Liver (tissue), 9 donors: ENCODE measurements around the gene C2CD2. TPM values are rescaled to one million over a fixed set of nuclear protein-coding genes. Genes with fewer than 3 reads are reported as not detected.

Experiments
- DNase-seq: peaks from one replicate; pipeline ENCODE4 v3.0.0-alpha.2; 2017; ENCODE audit warnings: low spot score
- H3K27ac ChIP-seq, 2 donors: one replicate each; pipeline ENCODE4 v1.7.0; 2013; ENCODE audit warnings: inconsistent platforms in 2 of 2, low read length in 2 of 2, control low read depth in 1 of 2, low read depth in 1 of 2, mild to moderate bottlenecking in 1 of 2
- H3K27me3 ChIP-seq, 4 donors: one replicate each; pipeline versions ENCODE4 v1.6.1 to v1.7.0; 2013; ENCODE audit warnings: low read length in 3 of 4, inconsistent platforms in 1 of 4, mild to moderate bottlenecking in 1 of 4, moderate library complexity in 1 of 4; ENCODE audit not compliant: control insufficient read depth in 4 of 4, insufficient read depth in 4 of 4
- H3K36me3 ChIP-seq, 4 donors: one replicate each; pipeline versions ENCODE4 v1.6.1 to v1.7.0; 2013; ENCODE audit warnings: low read length in 3 of 4, mild to moderate bottlenecking in 3 of 4, low read depth in 1 of 4, moderate library complexity in 1 of 4; ENCODE audit not compliant: control insufficient read depth in 4 of 4, insufficient read depth in 3 of 4
- H3K4me1 ChIP-seq, 4 donors: one replicate each; pipeline versions ENCODE4 v1.6.1 to v1.7.0; 2013; ENCODE audit warnings: low read length in 3 of 4, mild to moderate bottlenecking in 3 of 4, moderate library complexity in 1 of 4; ENCODE audit not compliant: control insufficient read depth in 4 of 4, insufficient read depth in 4 of 4
- H3K4me3 ChIP-seq, 3 donors: one replicate each; pipeline versions ENCODE4 v1.6.1 to v1.7.0; 2013; ENCODE audit warnings: low read length in 3 of 3, control low read depth in 1 of 3, low read depth in 1 of 3, mild to moderate bottlenecking in 1 of 3
- H3K9ac ChIP-seq, 2 donors: one replicate each; pipeline ENCODE4 v1.7.0; 2013; ENCODE audit warnings: low read length in 2 of 2, mild to moderate bottlenecking in 2 of 2, moderate library complexity in 2 of 2, control low read depth in 1 of 2, low read depth in 1 of 2
- H3K9me3 ChIP-seq, 4 donors: one replicate each; pipeline versions ENCODE4 v1.6.1 to v1.7.0; 2013; ENCODE audit warnings: low read length in 3 of 4; ENCODE audit not compliant: control insufficient read depth in 4 of 4
- ATF3 ChIP-seq: IDR thresholded peaks from 2 replicates; pipeline ENCODE4 v1.6.1; 2016; ENCODE audit warnings: antibody characterized with exemption
- CTCF ChIP-seq: fragments of 150-350 bp; IDR thresholded peaks from 2 replicates; pipeline ENCODE4 v1.5.1; 2017; ENCODE audit warnings: improper control_type of control experiment, low read depth, low read length; ENCODE audit not compliant: missing input control
- EGR1 ChIP-seq, 2 donors: IDR thresholded peaks; 2 replicates each; pipeline ENCODE4 v1.6.1; 2016 to 2018; ENCODE audit warnings: antibody characterized with exemption in 2 of 2, low read depth in 2 of 2
- FOXA1 ChIP-seq: IDR thresholded peaks from 2 replicates; pipeline ENCODE4 v1.6.1; 2016; ENCODE audit warnings: antibody characterized with exemption
- FOXA2 ChIP-seq: IDR thresholded peaks from 2 replicates; pipeline ENCODE4 v1.6.1; 2016; ENCODE audit warnings: antibody characterized with exemption
- GABPA ChIP-seq, 2 donors: IDR thresholded peaks in 1 of 2; conservative IDR thresholded peaks in 1 of 2; 2 replicates each; pipeline ENCODE4 v1.6.1; 2016; ENCODE audit warnings: antibody characterized with exemption in 2 of 2, mild to moderate bottlenecking in 1 of 2, moderate library complexity in 1 of 2
- HNF4A ChIP-seq, 2 donors: conservative IDR thresholded peaks; 2 replicates each; pipeline ENCODE4 v1.6.1; 2016; ENCODE audit warnings: antibody characterized with exemption in 2 of 2, mild to moderate bottlenecking in 2 of 2
- HNF4G ChIP-seq: IDR thresholded peaks from 2 replicates; pipeline ENCODE4 v1.6.1; 2016; ENCODE audit warnings: antibody characterized with exemption
- JUND ChIP-seq, 2 donors: IDR thresholded peaks; 2 replicates each; pipeline ENCODE4 v1.6.1; 2016; ENCODE audit warnings: antibody characterized with exemption in 2 of 2
- NR2F2 ChIP-seq: IDR thresholded peaks from 2 replicates; pipeline ENCODE4 v1.6.1; 2016; ENCODE audit warnings: antibody characterized with exemption
- RAD21 ChIP-seq, 2 donors: IDR thresholded peaks; 2 replicates each; pipeline ENCODE4 v1.6.1; 2016; ENCODE audit warnings: antibody characterized with exemption in 2 of 2, mild to moderate bottlenecking in 2 of 2
- REST ChIP-seq: IDR thresholded peaks from 2 replicates; pipeline ENCODE4 v1.6.1; 2016; ENCODE audit warnings: antibody characterized with exemption, mild to moderate bottlenecking
- RXRA ChIP-seq, 2 donors: IDR thresholded peaks; 2 replicates each; pipeline ENCODE4 v1.6.1; 2017 to 2018; ENCODE audit warnings: antibody characterized with exemption in 2 of 2, mild to moderate bottlenecking in 1 of 2
- SP1 ChIP-seq: IDR thresholded peaks from 2 replicates; pipeline ENCODE4 v1.6.1; 2018; ENCODE audit warnings: antibody characterized with exemption, mild to moderate bottlenecking
- TAF1 ChIP-seq: conservative IDR thresholded peaks from 2 replicates; pipeline ENCODE4 v1.6.1; 2016; ENCODE audit warnings: antibody characterized with exemption, mild to moderate bottlenecking
- YY1 ChIP-seq: IDR thresholded peaks from 2 replicates; pipeline ENCODE4 v1.6.1; 2016; ENCODE audit warnings: antibody characterized with exemption, mild to moderate bottlenecking
- ZBTB33 ChIP-seq: IDR thresholded peaks from 2 replicates; pipeline ENCODE4 v1.6.1; 2016; ENCODE audit warnings: antibody characterized with exemption
- WGBS: extraction: QIAGEN DNeasy Blood & Tissue Kit; methylation state at CpG from one replicate; pipeline ENCODE4 v1.1.7; 2013; 5-methylcytosine and 5-hydroxymethylcytosine counted together
- polyA plus RNA-seq, 2 donors: library from polyadenylated mRNA; stranded (reverse) in 1 of 2; unstranded in 1 of 2; fragments of 200-250 nt in 1 of 2; fragments of >200 nt in 1 of 2; fragmentation: Nextera tagmentation in 1 of 2; extraction: Ambion mirVana in 1 of 2; gene quantifications; one replicate each; pipeline versions ENCODE4 v1.2.1 to v1.2.3, GENCODE V29; 2013 to 2015
- total RNA-seq, 2 donors: library from RNA; depleted of rRNA; stranded (reverse); fragments of >200 nt; gene quantifications; one replicate each; pipeline ENCODE4 v1.2.3, GENCODE V29; 2014
- donor health status: healthy.
- donor health status: healthy.
- donor health status: healthy.
- donor health status: healthy.
- donor health status: healthy.

The C2CD2 gene
- total and polyA plus RNA-seq, 4 donors, result 2.9 to 17.9 (median 6.0) TPM

- no peak overlapping the region for H3K9ac ChIP-seq
- peaks cover 0 to 3% (median 0%) of the 10 kb centered on the region in 4 donors for H3K4me1 ChIP-seq
- H3K4me3 ChIP-seq, result no peak overlapping the region
- no peak for DNase-seq
- no peaks in the 10 kb centered on the region for H3K9me3 ChIP-seq
- no peak overlapping the region for H3K27ac ChIP-seq
- no peaks in the 10 kb centered on the region for H3K36me3 ChIP-seq
- TF ChIP-seq NR2F2, result no peak
- no peak for TF ChIP-seq GABPA (IDR thresholded peaks at IDR 0.05 in 1 of 2, conservative IDR thresholded peaks at IDR 0.05 in 1 of 2)
- TF ChIP-seq SP1, result no peak
- TF ChIP-seq FOXA1, result no peak
- no peak for TF ChIP-seq RXRA (IDR thresholded peaks at IDR 0.05)
- TF ChIP-seq EGR1 (IDR thresholded peaks at IDR 0.05; ENCODE audit: low read depth in 2 of 2), result no peak
- H3K27me3 ChIP-seq, result no peaks in the 10 kb centered on the region
- 85% methylated on average over 4 of the region's 4 CpGs for WGBS
Measured at GRCh38 chr21:41967708-41968107, 13.9 kb upstream of the C2CD2 start.

- Histone ChIP-seq H3K4me1 (peaks cover 0 to 3% (median 0%) of the 10 kb centered on the region in 4 donors), H3K9me3 (no peaks in the 10 kb centered on the region), H3K9ac (no peak overlapping the region), H3K27me3 (no peaks in the 10 kb centered on the region), H3K36me3 (no peaks in the 10 kb centered on the region), H3K27ac (no peak overlapping the region), H3K4me3 (no peak overlapping the region)
- 92% methylated on average over 10 of the region's 10 CpGs for WGBS
- no peak for TF ChIP-seq FOXA2
- no peak for TF ChIP-seq NR2F2
- no peak for TF ChIP-seq TAF1
- no peak for TF ChIP-seq ATF3
- TF ChIP-seq GABPA (IDR thresholded peaks at IDR 0.05 in 1 of 2, conservative IDR thresholded peaks at IDR 0.05 in 1 of 2), result no peak
- TF ChIP-seq HNF4A (conservative IDR thresholded peaks at IDR 0.05), result no peak
- DNase-seq, result peak; percentile 24
Measured at GRCh38 chr21:41966872-41967621, 13.2 kb upstream of the C2CD2 start.

DNA sequence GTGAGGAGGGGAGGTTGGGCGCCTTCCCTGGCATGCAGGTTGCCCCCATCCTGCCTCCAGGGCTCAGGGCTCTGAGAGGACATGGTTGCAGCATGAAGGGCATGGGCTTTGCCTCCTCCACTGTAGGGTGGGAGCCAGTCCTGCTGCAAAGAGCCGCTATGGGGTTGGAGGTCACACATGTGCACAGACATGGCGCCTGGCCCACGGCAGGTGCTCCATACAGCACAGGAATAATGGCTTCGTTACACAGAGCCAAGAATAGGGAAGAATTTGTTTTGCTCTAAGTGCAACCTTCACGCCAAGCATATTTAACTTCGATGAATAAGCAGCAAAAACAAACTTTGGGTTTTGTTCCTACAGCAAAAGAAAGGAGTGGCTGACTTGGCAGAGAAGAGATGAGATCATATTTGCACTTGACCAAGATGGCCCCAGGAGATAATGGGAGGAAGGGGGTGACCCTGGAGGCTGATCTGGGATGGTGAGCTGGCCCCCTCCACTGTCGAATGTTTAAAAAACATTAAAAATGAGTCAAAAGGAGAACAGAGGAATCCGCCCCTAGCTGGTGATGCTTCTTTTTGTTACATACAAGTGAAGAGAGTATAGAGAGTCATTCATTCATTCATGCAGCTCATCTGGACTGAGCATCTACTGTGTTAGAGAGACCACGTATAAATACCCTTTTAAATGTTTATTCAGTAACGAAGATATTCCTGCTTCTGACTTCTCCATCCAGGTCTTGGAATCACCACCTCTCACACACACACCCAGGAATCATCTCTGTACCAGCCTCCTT, 12.4 kb upstream of the C2CD2 start:
- TF ChIP-seq HNF4G, result no peak
- TF ChIP-seq RXRA (IDR thresholded peaks at IDR 0.05), result no peak
- no peak for TF ChIP-seq GABPA (IDR thresholded peaks at IDR 0.05 in 1 of 2, conservative IDR thresholded peaks at IDR 0.05 in 1 of 2)
- TF ChIP-seq RAD21 (IDR thresholded peaks at IDR 0.05), result no peak
- no peak for TF ChIP-seq CTCF
- TF ChIP-seq FOXA1, result no peak
- no peak for TF ChIP-seq NR2F2
- TF ChIP-seq JUND (IDR thresholded peaks at IDR 0.05), result no peak
- no peak for TF ChIP-seq REST
- TF ChIP-seq YY1, result no peak
- TF ChIP-seq TAF1, result no peak
- no peak for TF ChIP-seq FOXA2
- no peak for TF ChIP-seq SP1
- no peak for TF ChIP-seq HNF4A (conservative IDR thresholded peaks at IDR 0.05)
- TF ChIP-seq ZBTB33, result no peak
- DNase-seq, result peak; percentile 9
- 91% methylated on average over 11 of the region's 11 CpGs for WGBS

More for the DNA sequence above, 12.4 kb upstream of the C2CD2 start:
- Histone ChIP-seq H3K27ac (no peak overlapping the region), H3K4me1 (peaks cover 0 to 6% (median 0%) of the 10 kb centered on the region in 4 donors), H3K9ac (no peak overlapping the region), H3K4me3 (no peak overlapping the region), H3K9me3 (no peaks in the 10 kb centered on the region), H3K36me3 (no peaks in the 10 kb centered on the region), H3K27me3 (no peaks in the 10 kb centered on the region)
